ENCODE data around the gene C4B.
"Not testable (repeated sequence)": the region's sequence is repeated elsewhere in the genome, so short reads cannot be mapped to it uniquely, and the experiment has no call there.

The C4B gene

DNA sequence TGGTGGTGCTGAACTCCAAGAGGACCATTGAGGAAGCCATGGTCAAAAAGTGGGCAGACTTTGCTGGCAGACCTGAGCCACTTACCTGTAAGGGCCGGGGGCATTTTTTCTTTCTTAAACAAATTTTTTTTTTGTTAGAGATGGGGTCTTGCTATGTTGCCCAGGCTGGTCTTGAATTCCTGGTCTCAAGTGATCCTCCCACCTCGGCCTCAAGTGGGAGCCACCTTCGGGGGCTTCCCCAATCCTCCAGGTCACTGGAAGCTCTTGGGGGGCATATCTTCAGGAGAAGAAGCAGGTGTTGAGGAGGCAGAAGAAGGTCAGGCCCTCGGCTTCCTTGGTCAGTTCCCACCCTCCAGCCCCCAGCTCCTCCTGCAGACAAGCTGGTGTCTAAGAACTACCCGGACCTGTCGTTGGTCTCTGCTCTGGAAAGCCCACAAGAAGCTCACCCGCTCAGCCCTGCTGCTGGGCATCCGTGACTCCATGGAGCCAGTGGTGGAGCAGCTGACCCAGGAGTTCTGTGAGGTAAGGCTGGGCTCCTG, 8.5 kb upstream of the C4B start:
- H3K4me1 ChIP-seq (ENCODE audit: control insufficient read depth in 2 of 2, insufficient read depth in 1 of 2, low read depth in 1 of 2, low read length in 2 of 2); DNase-seq (ENCODE audit: low spot score); H2BK120ac ChIP-seq (ENCODE audit: low read depth, low read length); H3K9me3 ChIP-seq (replicated peaks in 1 of 2; ENCODE audit: control insufficient read depth in 2 of 2, insufficient read depth in 1 of 2, low read depth in 1 of 2, low read length in 2 of 2); H3K79me1 ChIP-seq (ENCODE audit: low read depth, low read length); H2BK12ac ChIP-seq (ENCODE audit: low read length); H4K8ac ChIP-seq (ENCODE audit: low read depth, low read length); H3K27me3 ChIP-seq (ENCODE audit: control insufficient read depth in 3 of 3, insufficient read depth in 3 of 3, low read depth in 1 of 3, low read length in 3 of 3); H3K9ac ChIP-seq (ENCODE audit: low read depth, low read length, poor library complexity); H2BK15ac ChIP-seq (ENCODE audit: low read length); H3K23ac ChIP-seq (ENCODE audit: low read depth, low read length, poor library complexity); H3K4ac ChIP-seq (ENCODE audit: low read length); H3K4me2 ChIP-seq (ENCODE audit: insufficient read depth, low read length, poor library complexity, severe bottlenecking); H3K27ac ChIP-seq (replicated peaks; ENCODE audit: low read length); H4K91ac ChIP-seq (ENCODE audit: low read depth, low read length, poor library complexity); H2AK5ac ChIP-seq (ENCODE audit: low read depth, low read length); H3K4me3 ChIP-seq (ENCODE audit: low read length in 2 of 2); H2BK5ac ChIP-seq (ENCODE audit: low read length); H3K36me3 ChIP-seq (replicated peaks in 1 of 2; ENCODE audit: control insufficient read depth in 2 of 2, insufficient read depth in 2 of 2, low read length in 2 of 2); H2AFZ ChIP-seq (ENCODE audit: low read length); H3K14ac ChIP-seq (ENCODE audit: low read length); H3K18ac ChIP-seq (ENCODE audit: low read length): not testable (repeated sequence)
- WGBS, 2 donors (ENCODE audit: extremely low coverage in 2 of 2, insufficient read length in 2 of 2, insufficient replicate concordance in 1 of 2): no CpG with 5 or more reads among the region's 8 CpGs

DNA sequence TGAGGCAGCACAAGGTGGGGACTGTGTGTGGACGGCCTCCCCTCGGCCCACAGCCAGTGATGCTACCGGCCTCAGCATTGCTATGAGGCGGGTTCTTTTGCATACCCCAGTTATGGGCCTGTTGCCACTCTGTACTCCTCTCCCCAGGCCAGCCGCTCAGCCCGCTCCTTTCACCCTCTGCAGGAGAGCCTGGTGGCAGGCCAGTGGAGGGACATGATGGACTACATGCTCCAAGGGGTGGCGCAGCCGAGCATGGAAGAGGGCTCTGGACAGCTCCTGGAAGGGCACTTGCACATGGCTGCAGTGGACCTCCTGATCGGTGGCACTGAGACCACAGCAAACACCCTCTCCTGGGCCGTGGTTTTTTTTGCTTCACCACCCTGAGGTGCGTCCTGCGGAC, 7.5 kb upstream of the C4B start:
- H3K4me2 ChIP-seq (ENCODE audit: insufficient read depth, low read length, poor library complexity, severe bottlenecking); H2BK5ac ChIP-seq (ENCODE audit: low read length); H2AK5ac ChIP-seq (ENCODE audit: low read depth, low read length); H3K79me1 ChIP-seq (ENCODE audit: low read depth, low read length); H2BK15ac ChIP-seq (ENCODE audit: low read length); DNase-seq (ENCODE audit: low spot score); H3K14ac ChIP-seq (ENCODE audit: low read length); H4K91ac ChIP-seq (ENCODE audit: low read depth, low read length, poor library complexity); H2AFZ ChIP-seq (ENCODE audit: low read length); H3K27ac ChIP-seq (replicated peaks; ENCODE audit: low read length); H4K8ac ChIP-seq (ENCODE audit: low read depth, low read length); H3K9ac ChIP-seq (ENCODE audit: low read depth, low read length, poor library complexity); H2BK12ac ChIP-seq (ENCODE audit: low read length); H3K4ac ChIP-seq (ENCODE audit: low read length); H3K4me1 ChIP-seq (ENCODE audit: control insufficient read depth in 2 of 2, insufficient read depth in 1 of 2, low read depth in 1 of 2, low read length in 2 of 2); H3K18ac ChIP-seq (ENCODE audit: low read length); H3K4me3 ChIP-seq (ENCODE audit: low read length in 2 of 2); H3K36me3 ChIP-seq (replicated peaks in 1 of 2; ENCODE audit: control insufficient read depth in 2 of 2, insufficient read depth in 2 of 2, low read length in 2 of 2); H3K27me3 ChIP-seq (ENCODE audit: control insufficient read depth in 3 of 3, insufficient read depth in 3 of 3, low read depth in 1 of 3, low read length in 3 of 3); H3K9me3 ChIP-seq (replicated peaks in 1 of 2; ENCODE audit: control insufficient read depth in 2 of 2, insufficient read depth in 1 of 2, low read depth in 1 of 2, low read length in 2 of 2); H2BK120ac ChIP-seq (ENCODE audit: low read depth, low read length); H3K23ac ChIP-seq (ENCODE audit: low read depth, low read length, poor library complexity): not testable (repeated sequence)
- no CpG with 5 or more reads among the region's 12 CpGs for WGBS, 2 donors (ENCODE audit: extremely low coverage in 2 of 2, insufficient read length in 2 of 2, insufficient replicate concordance in 1 of 2)

DNA sequence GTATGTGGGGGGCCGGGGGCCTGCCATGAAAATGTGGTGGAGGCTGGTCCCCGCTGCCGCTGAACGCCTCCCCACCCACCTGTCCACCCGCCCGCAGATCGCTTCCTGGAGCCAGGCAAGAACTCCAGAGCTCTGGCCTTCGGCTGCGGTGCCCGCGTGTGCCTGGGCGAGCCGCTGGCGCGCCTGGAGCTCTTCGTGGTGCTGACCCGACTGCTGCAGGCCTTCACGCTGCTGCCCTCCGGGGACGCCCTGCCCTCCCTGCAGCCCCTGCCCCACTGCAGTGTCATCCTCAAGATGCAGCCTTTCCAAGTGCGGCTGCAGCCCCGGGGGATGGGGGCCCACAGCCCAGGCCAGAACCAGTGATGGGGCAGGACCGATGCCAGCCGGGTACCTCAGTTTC, 6.6 kb upstream of the C4B start:
- H3K4me3 ChIP-seq (ENCODE audit: low read length in 2 of 2); H3K4me2 ChIP-seq (ENCODE audit: insufficient read depth, low read length, poor library complexity, severe bottlenecking); H3K36me3 ChIP-seq (replicated peaks in 1 of 2; ENCODE audit: control insufficient read depth in 2 of 2, insufficient read depth in 2 of 2, low read length in 2 of 2); H2BK12ac ChIP-seq (ENCODE audit: low read length); H2AFZ ChIP-seq (ENCODE audit: low read length); H3K27ac ChIP-seq (replicated peaks; ENCODE audit: low read length); H4K8ac ChIP-seq (ENCODE audit: low read depth, low read length); H3K9me3 ChIP-seq (replicated peaks in 1 of 2; ENCODE audit: control insufficient read depth in 2 of 2, insufficient read depth in 1 of 2, low read depth in 1 of 2, low read length in 2 of 2); DNase-seq (ENCODE audit: low spot score); H4K91ac ChIP-seq (ENCODE audit: low read depth, low read length, poor library complexity); H2AK5ac ChIP-seq (ENCODE audit: low read depth, low read length); H2BK15ac ChIP-seq (ENCODE audit: low read length); H3K4ac ChIP-seq (ENCODE audit: low read length); H3K9ac ChIP-seq (ENCODE audit: low read depth, low read length, poor library complexity); H3K27me3 ChIP-seq (ENCODE audit: control insufficient read depth in 3 of 3, insufficient read depth in 3 of 3, low read depth in 1 of 3, low read length in 3 of 3); H3K23ac ChIP-seq (ENCODE audit: low read depth, low read length, poor library complexity); H3K4me1 ChIP-seq (ENCODE audit: control insufficient read depth in 2 of 2, insufficient read depth in 1 of 2, low read depth in 1 of 2, low read length in 2 of 2); H2BK120ac ChIP-seq (ENCODE audit: low read depth, low read length); H3K18ac ChIP-seq (ENCODE audit: low read length); H3K79me1 ChIP-seq (ENCODE audit: low read depth, low read length); H2BK5ac ChIP-seq (ENCODE audit: low read length); H3K14ac ChIP-seq (ENCODE audit: low read length): not testable (repeated sequence)
- no CpG with 5 or more reads among the region's 24 CpGs for WGBS, 2 donors (ENCODE audit: extremely low coverage in 2 of 2, insufficient read length in 2 of 2, insufficient replicate concordance in 1 of 2)

DNA sequence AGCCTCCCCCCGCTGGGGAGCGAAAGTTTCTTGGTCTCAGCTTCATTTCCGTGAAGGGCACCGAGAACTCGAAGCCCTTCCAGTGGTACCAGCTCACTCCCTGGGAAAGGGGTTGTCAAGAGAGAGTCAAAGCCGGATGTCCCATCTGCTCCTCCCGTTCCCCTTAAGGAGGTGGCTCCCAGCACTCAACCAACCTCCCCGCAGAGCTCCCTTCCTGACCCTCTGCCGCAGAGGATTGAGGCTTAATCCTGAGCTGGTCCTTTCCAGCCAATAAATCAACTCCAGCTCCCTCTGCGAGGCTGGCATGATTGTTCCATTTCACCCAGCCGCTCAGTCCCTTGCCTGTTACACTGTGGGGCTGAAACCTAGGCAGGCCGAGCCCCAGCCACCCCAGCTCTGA, 6.0 kb upstream of the C4B start:
- H3K4me1 ChIP-seq (ENCODE audit: control insufficient read depth in 2 of 2, insufficient read depth in 1 of 2, low read depth in 1 of 2, low read length in 2 of 2); H3K9me3 ChIP-seq (replicated peaks in 1 of 2; ENCODE audit: control insufficient read depth in 2 of 2, insufficient read depth in 1 of 2, low read depth in 1 of 2, low read length in 2 of 2); H3K79me1 ChIP-seq (ENCODE audit: low read depth, low read length); H3K9ac ChIP-seq (ENCODE audit: low read depth, low read length, poor library complexity); H3K4ac ChIP-seq (ENCODE audit: low read length); H3K4me3 ChIP-seq (ENCODE audit: low read length in 2 of 2); H3K27me3 ChIP-seq (ENCODE audit: control insufficient read depth in 3 of 3, insufficient read depth in 3 of 3, low read depth in 1 of 3, low read length in 3 of 3); H3K23ac ChIP-seq (ENCODE audit: low read depth, low read length, poor library complexity); H2BK12ac ChIP-seq (ENCODE audit: low read length); H2BK120ac ChIP-seq (ENCODE audit: low read depth, low read length); H3K27ac ChIP-seq (replicated peaks; ENCODE audit: low read length); H2AK5ac ChIP-seq (ENCODE audit: low read depth, low read length); H2AFZ ChIP-seq (ENCODE audit: low read length); H3K36me3 ChIP-seq (replicated peaks in 1 of 2; ENCODE audit: control insufficient read depth in 2 of 2, insufficient read depth in 2 of 2, low read length in 2 of 2); H3K4me2 ChIP-seq (ENCODE audit: insufficient read depth, low read length, poor library complexity, severe bottlenecking); H2BK5ac ChIP-seq (ENCODE audit: low read length); H4K8ac ChIP-seq (ENCODE audit: low read depth, low read length); H3K14ac ChIP-seq (ENCODE audit: low read length); H2BK15ac ChIP-seq (ENCODE audit: low read length); DNase-seq (ENCODE audit: low spot score); H3K18ac ChIP-seq (ENCODE audit: low read length); H4K91ac ChIP-seq (ENCODE audit: low read depth, low read length, poor library complexity): not testable (repeated sequence)
- WGBS, 2 donors (ENCODE audit: extremely low coverage in 2 of 2, insufficient read length in 2 of 2, insufficient replicate concordance in 1 of 2): no CpG with 5 or more reads among the region's 12 CpGs
